HG03045 (cell line): ENCODE data around the gene NOD2.
A peak's percentile ranks its signal among the peaks of the same experiment; 100 is the strongest.

ENCODE experiments used
- ATAC-seq: cut with Tn5 transposase; IDR thresholded peaks from one replicate; pipeline ENCODE4 v1.9.1; 2021; ENCODE audit warnings: mild to moderate bottlenecking, moderate library complexity; ENCODE audit not compliant: unreplicated experiment

NOD2 gene

GRCh38 chr16:50712560-50712898, 19.1 kb downstream of the NOD2 start:
- ATAC-seq = no peak

- ATAC-seq = no peak
Observed at GRCh38 chr16:50712956-50713355, 19.6 kb downstream of the NOD2 start.

GRCh38 chr16:50717091-50717490, 23.7 kb downstream of the NOD2 start:
- ATAC-seq = no peak

GRCh38 chr16:50717494-50717893, 24.1 kb downstream of the NOD2 start:
- no peak for ATAC-seq

GRCh38 chr16:50718061-50718760, 24.8 kb downstream of the NOD2 start:
- ATAC-seq = no peak

- no peak for ATAC-seq
Observed at GRCh38 chr16:50718761-50719400, 25.5 kb downstream of the NOD2 start.

GRCh38 chr16:50719401-50720337, 26.3 kb downstream of the NOD2 start:
- ATAC-seq = no peak

GRCh38 chr16:50721549-50722404, 28.4 kb downstream of the NOD2 start:
- ATAC-seq = no peak

GRCh38 chr16:50722405-50722737, 29.0 kb downstream of the NOD2 start:
- no peak for ATAC-seq

- no peak for ATAC-seq
Observed at GRCh38 chr16:50722960-50723359, 29.6 kb downstream of the NOD2 start.

- ATAC-seq = no peak
Observed at GRCh38 chr16:50724306-50724705, 30.9 kb downstream of the NOD2 start.

- ATAC-seq = no peak
Observed at GRCh38 chr16:50731130-50731988, 38.0 kb downstream of the NOD2 start.

- ATAC-seq = no peak
Observed at GRCh38 chr16:50731989-50732832, 38.8 kb downstream of the NOD2 start.

GRCh38 chr16:50733468-50733867, 40.1 kb downstream of the NOD2 start:
- ATAC-seq = no peak

- peak; percentile 72 for ATAC-seq
Observed at GRCh38 chr16:50735629-50736122, 42.3 kb downstream of the NOD2 start.

- no peak for ATAC-seq
Observed at GRCh38 chr16:50736448-50736847, 43.0 kb downstream of the NOD2 start.

GRCh38 chr16:50737420-50737959, 44.1 kb downstream of the NOD2 start:
- no peak for ATAC-seq

- no peak for ATAC-seq
Observed at GRCh38 chr16:50739031-50739430, 45.6 kb downstream of the NOD2 start.

- ATAC-seq = no peak
Observed at GRCh38 chr16:50740736-50741135, 47.3 kb downstream of the NOD2 start.
